ENCODE results near the gene ADCYAP1R1.

Gene ADCYAP1R1

DNA sequence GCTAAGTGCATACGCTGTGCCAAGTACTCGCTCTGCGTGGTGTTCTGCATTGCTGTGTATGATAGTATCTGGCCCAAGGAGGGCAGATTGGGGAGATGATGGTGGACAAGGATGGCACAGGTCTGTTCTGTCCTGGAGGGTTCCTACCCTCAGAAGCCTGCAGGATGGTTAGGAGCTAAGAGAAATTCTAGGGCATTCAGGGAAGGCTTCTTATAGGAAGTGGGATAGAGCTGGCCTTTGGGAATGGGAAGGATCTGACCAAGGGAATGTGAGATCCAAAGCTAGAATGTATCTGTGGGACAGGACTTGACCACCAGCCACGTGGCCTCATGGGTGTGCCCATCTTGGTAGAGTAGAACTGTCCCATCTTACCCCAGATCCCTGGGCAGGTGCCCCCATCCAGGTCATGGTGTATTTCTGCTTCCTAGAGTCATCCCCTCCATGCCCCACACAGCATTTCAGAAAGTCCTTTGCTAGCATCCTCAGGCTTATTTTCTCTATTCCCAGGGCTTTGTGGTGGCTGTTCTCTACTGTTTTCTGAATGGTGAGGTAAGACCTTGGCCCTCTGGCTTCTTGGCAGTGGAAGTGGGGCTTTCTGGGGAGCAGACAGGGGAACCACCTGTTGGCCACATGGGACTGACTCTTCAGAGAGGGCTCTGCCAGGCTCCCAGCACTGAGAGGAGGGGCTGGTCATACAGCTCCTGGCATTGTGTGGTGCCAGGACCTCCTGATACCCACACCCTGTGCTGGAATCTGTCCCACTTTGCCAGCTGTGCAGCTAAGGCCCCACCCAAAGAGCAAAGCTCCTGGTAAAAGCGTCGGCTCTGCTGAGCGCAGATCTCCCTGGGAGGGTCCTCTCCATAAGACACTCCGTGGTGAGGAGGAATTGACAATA, 52.5 kb downstream of the ADCYAP1R1 start:
- no peak for DNase-seq (ENCODE audit: low read depth in 1 of 2, low spot score in 1 of 2)

DNA sequence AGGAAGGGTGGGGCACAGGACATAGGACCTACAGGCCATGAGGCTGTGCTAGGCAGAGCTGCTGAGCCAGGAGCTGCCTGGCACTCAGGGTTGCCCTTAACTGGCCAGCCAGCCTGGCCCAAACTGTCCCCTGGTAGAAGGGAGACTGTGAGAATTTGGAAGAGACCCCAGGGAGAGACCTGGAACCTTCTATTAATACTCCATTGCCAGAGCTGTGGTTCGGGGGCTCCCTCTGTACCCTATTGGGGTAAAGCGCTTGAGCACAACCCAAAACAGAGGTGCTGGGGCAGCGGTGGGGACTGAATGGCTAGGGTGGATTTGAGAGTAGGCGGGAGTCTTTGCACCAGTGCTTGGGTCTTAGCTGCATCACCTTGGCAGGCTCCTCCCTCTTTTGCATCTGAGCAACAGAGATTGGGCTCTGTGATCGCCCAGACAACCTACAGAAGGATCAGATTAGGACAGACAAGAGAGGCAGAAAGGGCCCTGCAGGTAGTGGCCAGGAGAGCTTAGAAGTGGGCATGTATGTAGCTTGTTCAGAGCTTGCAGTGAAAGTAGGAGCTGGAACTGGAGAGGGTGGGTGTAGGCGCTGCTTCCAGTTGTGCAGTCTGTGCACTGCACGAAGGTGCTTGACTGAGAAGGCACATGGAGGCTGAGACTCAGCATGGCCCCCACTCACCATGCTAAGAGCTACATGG, 53.3 kb downstream of the ADCYAP1R1 start:
- DNase-seq (ENCODE audit: low read depth in 1 of 2, low spot score in 1 of 2): no peak

DNA sequence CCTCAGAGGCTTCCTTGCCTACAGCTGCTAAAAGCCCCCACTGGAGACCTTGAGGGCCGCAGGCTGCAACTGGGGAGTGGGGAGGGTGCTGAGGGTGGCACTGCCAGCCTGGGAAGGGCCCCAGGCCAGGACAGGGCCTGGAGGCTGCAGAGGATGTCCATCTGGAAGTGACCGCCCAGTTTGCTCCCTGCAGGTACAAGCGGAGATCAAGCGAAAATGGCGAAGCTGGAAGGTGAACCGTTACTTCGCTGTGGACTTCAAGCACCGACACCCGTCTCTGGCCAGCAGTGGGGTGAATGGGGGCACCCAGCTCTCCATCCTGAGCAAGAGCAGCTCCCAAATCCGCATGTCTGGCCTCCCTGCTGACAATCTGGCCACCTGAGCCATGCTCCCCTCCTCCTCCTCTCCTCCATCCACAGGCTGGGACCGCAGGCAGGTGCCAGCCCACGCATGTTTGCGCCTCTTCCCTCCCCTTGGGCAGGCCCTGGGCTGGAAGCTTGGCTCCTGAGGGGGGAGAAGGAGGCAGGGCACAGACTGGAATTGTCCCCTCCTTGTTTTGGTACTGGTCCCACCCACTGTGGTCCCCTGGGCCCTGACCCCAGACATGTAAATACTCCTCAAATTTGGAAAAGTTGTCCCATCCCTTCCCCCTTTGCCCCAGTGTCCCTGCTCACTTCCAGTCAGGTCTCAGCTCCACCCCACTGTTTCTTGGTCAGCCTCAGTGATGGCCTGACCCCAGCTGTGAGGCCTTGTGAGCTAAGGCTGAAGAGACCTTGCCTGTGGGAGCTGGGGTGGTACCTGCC, 54.4 kb downstream of the ADCYAP1R1 start:
- no peak for DNase-seq (ENCODE audit: low read depth in 1 of 2, low spot score in 1 of 2)

DNA sequence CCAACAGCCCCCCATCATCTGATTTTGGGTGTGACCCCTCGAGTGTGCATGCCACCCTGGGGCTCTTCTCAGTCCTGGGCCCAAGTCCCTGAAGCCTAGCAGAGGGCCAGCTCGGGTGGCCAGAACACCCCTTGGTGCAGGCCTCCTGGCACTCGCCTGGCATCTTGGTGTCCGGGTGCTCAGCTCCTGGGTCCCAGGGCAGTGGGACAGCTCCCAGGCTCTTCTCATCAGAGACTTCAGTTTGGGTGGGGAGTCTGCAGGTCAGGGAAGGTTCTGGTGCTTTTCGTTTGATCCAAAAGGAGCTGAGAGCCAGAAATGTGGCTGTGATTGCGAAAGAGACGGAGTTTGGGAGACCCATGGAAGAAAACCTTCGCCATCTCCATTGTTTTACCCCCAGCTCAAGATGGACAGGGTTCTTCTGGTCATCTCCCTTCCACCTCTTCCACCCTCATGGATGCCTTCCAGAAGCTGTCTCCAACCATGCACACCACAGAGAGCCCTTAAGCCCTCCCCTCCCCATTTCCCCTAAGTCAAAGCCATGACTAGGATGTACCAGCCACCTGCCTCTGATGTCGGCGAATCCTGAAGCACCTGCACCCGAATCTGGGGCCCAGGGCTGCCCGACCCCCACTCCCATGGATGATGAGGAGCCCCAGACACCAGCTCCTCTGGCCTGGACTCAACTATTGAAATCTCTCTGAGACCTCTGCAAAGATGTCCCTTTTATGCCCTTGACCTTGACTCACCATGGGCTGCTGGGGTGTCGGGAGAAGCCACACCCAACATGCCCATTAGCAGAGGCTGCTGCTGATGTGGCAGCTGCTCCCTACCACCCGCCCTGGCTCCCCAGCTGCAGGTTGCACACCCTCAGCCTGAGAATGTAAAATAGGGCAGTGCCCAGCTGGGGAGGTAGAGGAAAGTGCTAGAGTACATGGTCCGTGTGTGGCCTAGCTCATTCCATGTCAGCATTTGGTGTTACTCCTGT, 55.3 kb downstream of the ADCYAP1R1 start:
- no peak for DNase-seq (ENCODE audit: low read depth in 1 of 2, low spot score in 1 of 2)

DNA sequence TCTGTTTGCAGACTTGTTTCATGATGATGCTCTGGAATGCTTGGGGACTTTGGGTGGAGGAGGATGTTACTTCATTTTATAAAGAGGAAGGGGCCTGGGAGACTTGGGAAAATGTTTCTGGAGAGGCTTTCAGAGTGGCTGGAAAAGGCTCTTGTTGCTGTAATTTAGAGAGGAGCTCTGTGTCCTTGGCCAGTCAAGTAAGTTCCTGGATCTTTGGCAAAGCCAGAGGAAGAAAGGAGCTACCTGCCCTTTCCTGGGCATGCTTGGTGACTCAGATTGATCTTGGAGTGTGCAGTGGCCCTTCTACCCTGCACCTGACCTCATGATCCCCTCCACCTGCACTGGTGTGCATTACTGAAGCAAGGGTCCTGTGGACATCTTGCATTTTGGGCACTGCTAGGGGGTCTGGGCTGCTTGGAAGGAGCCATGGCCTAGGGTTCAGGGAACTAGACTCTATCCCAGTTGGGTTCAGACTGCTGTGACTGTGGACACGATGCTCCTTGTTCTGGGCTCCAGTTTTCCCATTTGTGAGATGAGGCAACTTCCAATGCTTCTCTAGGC, 56.1 kb downstream of the ADCYAP1R1 start:
- no peak for DNase-seq (ENCODE audit: low read depth in 1 of 2, low spot score in 1 of 2)

DNA sequence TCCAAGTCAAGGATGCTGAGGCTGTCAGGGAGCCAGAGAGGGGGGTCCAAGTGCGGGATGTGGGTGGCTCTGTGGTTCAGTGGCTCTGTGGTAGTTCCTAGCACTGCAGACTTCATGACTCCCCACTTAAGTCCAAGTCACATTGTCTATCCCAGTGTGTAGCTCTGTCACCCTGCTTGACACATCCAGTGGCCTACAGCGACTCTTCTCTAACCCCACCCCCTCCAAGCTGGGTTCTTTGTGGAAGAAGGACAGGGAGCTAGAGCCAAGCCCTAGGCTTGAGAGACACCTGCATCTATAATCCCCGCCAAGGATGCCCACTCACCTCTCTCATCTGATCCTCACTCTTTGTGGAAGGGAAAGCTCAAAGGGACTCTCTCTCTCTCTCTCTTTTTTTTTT, 57.6 kb downstream of the ADCYAP1R1 start:
- no peak for DNase-seq (ENCODE audit: low read depth in 1 of 2, low spot score in 1 of 2)

DNA sequence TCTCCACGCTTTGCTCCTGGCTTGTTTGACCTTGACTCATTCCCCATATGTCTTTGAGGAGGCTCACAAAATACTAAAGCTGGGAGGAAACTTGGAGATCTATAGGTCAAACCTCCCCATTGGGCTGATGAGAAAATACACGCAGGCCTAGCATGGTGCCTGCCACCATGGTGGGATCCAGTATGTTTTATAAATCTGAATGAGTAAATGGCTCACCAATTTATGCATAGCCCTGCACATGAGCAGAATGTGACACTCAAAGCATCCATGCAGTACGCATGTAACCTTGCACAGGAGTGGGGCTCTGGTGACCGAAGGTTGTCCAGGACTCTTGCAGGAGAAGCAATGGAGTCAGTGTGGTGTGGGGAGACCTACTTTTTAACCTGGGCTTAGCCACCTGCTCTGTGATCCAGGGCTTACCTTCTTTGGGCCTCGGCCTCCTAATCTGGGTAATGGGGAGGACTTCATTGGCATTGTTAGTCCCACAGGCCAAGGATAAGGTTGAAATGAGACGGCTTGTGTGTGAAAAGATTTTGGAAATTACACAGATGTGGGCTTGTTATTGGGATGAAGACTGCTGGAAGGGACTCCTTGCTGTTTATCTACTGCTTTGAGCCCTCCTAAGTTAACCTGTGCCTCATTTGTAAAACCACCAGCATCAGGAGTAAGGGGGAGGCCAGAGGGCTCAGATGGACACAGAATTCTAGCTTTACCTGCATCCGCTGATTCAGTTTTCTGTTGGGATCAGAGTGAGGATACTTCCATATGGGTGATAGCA, 58.4 kb downstream of the ADCYAP1R1 start:
- DNase-seq (ENCODE audit: low read depth in 1 of 2, low spot score in 1 of 2): no peak

DNA sequence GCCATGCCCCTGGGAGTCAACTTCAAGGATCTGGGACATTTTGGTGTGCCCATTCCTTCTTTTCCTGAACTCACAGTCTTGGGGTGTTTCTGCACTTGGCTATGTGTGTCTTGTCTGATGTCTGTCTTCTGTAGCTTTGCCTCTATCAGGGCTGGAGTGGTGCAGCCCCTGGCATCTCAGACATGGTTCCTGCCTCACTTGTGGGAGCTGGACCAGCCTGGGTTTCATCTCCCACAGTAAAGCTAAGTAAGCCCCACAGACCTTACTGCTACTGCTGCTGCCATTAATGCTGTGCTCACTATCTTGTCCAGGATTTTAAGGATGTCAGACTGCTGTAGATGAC, 59.0 kb downstream of the ADCYAP1R1 start:
- no peak for DNase-seq (ENCODE audit: low read depth in 1 of 2, low spot score in 1 of 2)

DNA sequence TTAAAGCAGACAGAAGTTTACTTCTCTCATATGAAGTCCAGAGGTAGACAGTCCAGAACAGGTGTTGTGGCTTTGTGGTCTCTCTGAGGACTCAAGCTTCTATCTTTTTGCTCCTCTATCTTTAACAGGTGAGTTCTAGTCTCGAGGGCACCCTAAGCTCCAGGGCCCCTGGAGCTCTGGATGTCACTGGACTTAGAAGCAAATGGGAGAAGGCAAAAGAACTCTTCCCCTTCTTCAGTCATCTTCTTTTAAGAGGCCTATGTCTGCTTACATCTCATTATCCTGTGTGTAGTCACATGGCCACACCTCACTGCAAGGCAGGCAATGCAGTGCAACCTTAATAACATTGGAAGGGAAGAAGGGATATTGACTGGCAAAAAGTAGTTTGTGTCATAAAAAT, 61.6 kb downstream of the ADCYAP1R1 start:
- no peak for DNase-seq (ENCODE audit: low read depth in 1 of 2, low spot score in 1 of 2)

DNA sequence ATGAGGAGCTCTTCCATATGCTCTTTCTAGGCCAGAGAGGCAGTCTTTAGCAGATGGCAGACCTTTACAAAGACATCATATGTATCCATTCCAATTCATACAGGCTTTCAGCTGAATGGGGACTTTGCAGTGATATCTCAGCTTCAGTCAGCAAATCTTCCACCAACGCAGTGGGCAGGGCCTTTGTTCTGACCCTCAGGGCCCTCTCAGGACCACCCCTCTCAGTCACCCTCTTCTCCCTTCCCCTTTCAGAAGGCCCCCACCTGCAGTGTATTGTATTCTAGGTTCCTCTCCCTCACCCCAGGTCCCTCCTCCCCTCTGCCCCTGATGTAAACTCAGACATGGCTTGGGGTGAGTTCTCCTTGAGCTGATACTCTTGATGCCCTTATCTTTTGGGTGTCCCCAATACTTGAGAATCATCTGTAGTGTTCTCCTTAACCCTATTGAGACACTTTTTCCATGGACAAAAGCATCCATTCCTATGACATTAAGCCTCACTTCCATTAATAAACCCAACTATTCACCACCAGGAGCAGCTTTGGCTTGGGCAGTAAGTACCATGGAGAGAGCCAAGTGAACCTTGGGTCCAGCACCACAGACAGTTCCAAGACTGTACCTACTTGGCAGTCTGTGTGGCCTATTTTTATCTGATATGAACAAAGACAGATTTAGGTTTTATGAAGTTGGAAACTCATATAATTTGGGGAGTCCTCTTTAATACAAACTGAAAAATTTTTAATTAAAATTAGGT, 62.7 kb downstream of the ADCYAP1R1 start:
- DNase-seq (ENCODE audit: low read depth in 1 of 2, low spot score in 1 of 2): no peak

DNA sequence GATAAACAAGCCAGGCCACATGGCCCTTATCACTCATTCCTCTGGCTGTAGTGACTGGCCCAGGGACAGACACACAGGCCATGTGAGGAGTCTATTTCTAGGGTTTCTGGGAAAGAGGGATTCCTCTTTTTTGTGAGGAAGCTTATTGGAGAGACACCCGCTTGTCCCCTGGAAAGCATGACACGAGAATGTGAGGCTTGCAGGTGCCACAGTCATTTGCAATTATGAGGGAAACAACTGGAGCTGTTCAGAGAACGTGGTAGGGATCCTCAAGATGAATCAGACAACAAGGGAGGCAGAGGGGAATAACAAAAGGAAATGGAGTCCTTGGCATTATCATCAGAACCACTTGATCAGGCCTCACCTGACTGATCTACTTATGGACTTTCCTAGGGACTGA, 64.5 kb downstream of the ADCYAP1R1 start:
- no peak for DNase-seq (ENCODE audit: low read depth in 1 of 2, low spot score in 1 of 2)

DNA sequence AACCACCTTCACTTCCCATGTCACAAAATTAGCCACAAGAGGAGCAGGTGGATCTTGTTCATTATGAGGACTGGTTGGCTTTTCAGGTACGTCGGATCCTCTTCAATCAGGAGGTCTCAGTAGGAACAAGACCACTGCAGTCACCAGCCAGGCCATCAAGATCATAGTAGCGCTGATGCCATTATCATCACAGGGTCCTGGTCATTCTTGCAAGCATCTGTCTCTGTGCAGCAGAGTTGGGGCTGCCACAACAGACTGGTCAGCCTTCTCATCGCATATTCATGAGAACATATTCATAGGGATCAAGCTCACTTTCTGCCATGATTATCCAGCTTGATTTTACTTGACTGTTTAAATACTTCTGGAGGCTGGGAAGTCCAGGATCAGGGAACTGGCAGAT, 67.1 kb downstream of the ADCYAP1R1 start:
- DNase-seq (ENCODE audit: low read depth in 1 of 2, low spot score in 1 of 2): no peak

DNA sequence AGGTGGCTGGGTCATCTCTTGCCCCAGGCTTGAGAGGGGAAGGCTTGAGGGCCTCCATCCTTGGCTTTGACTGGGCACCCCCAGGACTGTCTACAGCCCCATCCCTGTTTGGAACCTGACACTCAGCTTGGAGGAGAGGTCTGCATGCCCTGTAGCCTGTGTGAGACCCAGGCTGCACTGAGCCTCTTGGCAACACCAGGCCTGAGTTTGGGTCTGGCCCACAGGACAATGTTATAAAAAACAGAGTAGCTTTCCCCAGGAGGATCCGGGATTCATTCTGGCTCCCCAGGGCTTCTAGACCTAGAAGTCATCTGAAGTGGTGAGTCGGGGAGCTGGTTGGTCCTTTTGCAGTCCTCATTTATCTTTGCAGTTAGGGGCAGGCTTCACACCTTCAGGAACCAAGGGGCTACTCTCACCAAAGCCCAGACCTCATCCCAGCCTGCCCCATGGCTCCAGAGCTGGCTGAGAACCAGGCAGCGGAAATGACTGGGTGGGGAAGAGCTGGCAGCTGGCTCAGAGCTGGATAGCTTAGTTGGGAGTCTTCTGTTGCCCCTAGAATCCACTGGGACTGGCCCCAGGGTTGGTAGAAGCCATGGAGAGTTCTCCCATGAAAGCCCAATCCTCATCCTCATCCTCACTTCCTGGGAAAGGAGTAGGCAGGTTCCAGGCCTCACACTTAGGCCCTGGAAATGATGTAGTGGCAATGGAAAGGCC, 68.8 kb downstream of the ADCYAP1R1 start:
- DNase-seq (ENCODE audit: low read depth in 1 of 2, low spot score in 1 of 2): no peak

DNA sequence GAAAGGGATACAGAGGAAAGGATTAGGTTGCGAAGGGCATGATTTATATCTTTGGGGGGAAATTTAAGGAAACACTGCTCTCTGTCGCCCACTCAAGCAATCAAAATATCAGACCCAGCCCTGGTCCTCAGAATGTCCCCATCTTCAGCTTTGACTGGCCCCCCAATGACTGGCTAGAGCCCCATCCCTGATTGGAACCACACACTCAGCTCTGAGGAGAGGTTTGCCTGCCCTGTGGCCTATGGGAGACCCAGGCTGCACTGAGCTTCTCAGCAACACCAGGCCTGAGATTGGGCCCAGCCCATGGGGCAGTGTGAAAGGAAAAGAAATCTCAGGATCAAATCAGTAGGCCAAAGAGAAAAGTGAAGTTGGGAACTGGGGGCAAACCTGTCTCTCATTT, 69.5 kb downstream of the ADCYAP1R1 start:
- DNase-seq (ENCODE audit: low read depth in 1 of 2, low spot score in 1 of 2): no peak

DNA sequence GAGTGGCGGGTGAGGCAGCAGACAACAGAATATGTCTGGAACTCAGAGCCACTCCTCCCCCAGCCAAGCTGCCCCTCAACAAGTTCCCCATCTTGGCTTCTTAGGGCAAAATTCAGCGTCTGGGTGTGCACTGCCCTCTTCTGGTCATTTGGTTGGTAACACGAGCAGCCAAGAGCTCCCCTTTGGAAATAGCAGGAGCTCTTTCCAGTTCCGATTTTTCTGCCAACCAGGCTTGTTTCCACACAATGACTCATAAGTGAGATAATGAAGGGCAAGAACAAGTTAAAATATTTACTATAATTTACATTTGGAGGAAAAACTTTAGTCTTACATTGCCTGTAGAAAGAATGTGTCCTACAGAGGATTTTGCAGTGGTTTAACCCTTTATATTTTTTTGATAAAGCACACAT, 70.5 kb downstream of the ADCYAP1R1 start:
- DNase-seq (ENCODE audit: low read depth in 1 of 2, low spot score in 1 of 2): peak in 1 of 2 donors; percentile 6

DNA sequence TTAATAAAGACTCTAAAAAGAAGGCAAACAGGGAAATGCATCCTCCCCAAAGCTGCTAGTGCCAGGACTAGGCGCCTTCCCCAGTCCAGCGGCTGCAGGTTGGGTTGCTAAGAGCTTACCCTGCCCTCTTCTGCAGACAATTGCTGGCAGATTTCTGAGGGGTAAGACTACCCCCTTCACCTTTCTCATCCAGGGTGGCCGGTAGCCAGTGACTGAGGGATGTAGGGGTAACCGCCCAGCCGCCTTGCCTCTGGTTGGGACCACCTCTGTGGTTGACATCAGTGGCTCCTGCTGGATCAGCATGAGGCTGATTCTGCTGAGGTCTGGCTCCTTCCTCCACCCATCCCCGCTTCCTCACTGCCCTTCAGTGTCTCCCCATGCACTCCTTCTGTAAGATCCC, 71.2 kb downstream of the ADCYAP1R1 start:
- DNase-seq (ENCODE audit: low read depth in 1 of 2, low spot score in 1 of 2): no peak

DNA sequence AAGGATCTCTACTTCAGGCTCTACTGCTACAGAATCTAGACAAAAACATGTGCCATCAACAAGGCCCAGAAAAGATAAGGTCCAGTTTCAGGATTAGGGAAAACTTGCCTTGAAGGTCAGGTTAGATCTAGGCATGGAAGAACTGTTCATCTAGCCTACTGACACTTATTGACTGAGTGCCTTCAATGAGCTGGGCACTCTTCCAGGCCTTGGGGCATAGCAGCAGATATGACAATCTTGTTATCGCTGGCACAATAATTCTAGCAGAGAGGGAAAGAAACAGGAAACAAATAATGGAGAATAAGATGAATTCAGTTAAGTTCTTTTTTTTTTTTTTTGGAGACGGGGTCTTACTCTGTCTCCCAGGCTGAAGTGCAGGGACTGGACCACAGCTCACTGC, 71.6 kb downstream of the ADCYAP1R1 start:
- no peak for DNase-seq (ENCODE audit: low read depth in 1 of 2, low spot score in 1 of 2)

DNA sequence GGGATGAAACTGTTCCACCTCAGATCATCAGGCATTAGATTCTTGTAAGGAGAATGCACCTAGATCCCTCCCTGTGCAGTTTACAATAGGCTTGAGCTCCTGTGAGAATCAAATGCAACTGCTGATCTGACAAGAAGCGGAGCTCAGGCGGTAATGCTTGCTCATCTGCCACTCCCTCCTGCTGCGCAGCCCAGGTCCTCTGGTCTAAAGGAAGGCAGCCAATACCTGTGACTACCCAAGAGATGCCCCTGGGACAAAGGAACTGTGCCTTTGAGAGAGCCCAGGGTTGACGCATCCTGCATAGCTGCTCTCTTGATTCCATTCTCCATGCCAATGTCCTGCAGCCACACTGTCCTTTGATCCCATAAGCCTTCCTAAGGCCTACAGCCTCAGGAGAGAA, 73.1 kb downstream of the ADCYAP1R1 start:
- DNase-seq (ENCODE audit: low read depth in 1 of 2, low spot score in 1 of 2): no peak

All from activated CD4-positive, alpha-beta T cell treated with anti-CD3 and anti-CD28 coated beads, Interleukin-2, amount 50 U/mL, for 24 hours (primary cell).